ENCODE data around the gene GABARAP.

GABARAP gene

GRCh38 chr17:7215652-7216180, 26.5 kb downstream of the GABARAP start:
- Histone ChIP-seq H3K27me3 (ENCODE audit: control insufficient read depth, low read length) (no peaks in the 10 kb centered on the region), H3K4me3 (ENCODE audit: low read length) (peak overlapping the region; percentile 77), H3F3A (ENCODE audit: control insufficient read depth, insufficient read depth) (peaks cover 10% of the 10 kb centered on the region), H4K20me1 (ENCODE audit: control insufficient read depth, insufficient read depth, low read depth, low read length) (no peaks in the 10 kb centered on the region), H3K79me2 (ENCODE audit: control insufficient read depth, low read length) (peaks cover 44% of the 10 kb centered on the region), H3K36me3 (ENCODE audit: control insufficient read depth, low read length) (peaks cover 2% of the 10 kb centered on the region; the same call in 1 of the 2 replicates), H3K4me2 (ENCODE audit: low read length) (peak overlapping the region; percentile 82), H3K9me3 (ENCODE audit: control insufficient read depth, insufficient read depth, low read length) (no peaks in the 10 kb centered on the region), H3K4me1 (ENCODE audit: control insufficient read depth, low read length) (peaks cover 61% of the 10 kb centered on the region), H3K27ac (ENCODE audit: low read depth, low read length) (peak overlapping the region; percentile 44), H3K9me2 (replicated peaks; ENCODE audit: control insufficient read depth, low read length) (no peaks in the 10 kb centered on the region)
- TF ChIP-seq EZH2phosphoT487 (IDR thresholded peaks at IDR 0.05; ENCODE audit: borderline replicate concordance, low read length) = no peak
- TF ChIP-seq, protein P1, sequence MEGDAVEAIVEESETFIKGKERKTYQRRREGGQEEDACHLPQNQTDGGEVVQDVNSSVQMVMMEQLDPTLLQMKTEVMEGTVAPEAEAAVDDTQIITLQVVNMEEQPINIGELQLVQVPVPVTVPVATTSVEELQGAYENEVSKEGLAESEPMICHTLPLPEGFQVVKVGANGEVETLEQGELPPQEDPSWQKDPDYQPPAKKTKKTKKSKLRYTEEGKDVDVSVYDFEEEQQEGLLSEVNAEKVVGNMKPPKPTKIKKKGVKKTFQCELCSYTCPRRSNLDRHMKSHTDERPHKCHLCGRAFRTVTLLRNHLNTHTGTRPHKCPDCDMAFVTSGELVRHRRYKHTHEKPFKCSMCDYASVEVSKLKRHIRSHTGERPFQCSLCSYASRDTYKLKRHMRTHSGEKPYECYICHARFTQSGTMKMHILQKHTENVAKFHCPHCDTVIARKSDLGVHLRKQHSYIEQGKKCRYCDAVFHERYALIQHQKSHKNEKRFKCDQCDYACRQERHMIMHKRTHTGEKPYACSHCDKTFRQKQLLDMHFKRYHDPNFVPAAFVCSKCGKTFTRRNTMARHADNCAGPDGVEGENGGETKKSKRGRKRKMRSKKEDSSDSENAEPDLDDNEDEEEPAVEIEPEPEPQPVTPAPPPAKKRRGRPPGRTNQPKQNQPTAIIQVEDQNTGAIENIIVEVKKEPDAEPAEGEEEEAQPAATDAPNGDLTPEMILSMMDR (IDR thresholded peaks at IDR 0.05; ENCODE audit: low read depth, low read length, poor library complexity, severe bottlenecking) = no peak

DNA sequence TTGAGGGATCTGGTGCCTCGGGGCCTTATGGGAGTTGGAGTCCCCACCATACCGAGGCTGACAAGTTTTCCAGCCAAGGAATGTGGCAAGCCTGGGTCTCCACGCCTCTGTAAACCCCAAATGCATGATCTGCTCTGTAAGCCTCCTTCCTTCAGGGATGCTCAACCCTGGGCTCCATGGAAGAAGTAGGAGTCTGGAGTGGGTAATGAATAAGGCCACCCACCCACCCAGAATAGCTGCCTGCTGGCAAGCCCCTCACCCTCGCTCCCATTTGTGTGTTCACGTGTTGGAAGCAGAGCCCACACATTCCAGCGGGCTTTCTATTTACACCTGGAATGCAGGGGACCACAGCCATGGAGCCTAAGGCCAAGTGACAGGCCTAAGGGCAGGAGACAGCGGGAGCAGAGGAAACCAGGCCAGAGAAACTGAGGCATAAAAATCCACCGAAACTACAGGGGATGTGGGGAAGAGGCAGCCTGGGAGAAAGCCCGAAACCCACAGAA, 27.1 kb downstream of the GABARAP start:
- Histone ChIP-seq H4K20me1 (ENCODE audit: control insufficient read depth, insufficient read depth, low read depth, low read length) (no peaks in the 10 kb centered on the region; the same call in 1 of the 2 replicates), H3K9me2 (replicated peaks; ENCODE audit: control insufficient read depth, low read length) (no peaks in the 10 kb centered on the region), H3K36me3 (ENCODE audit: control insufficient read depth, low read length) (no peaks in the 10 kb centered on the region), H3K27ac (ENCODE audit: low read depth, low read length) (peak overlapping the region; percentile 44), H3K4me2 (ENCODE audit: low read length) (peak overlapping the region; percentile 82), H3F3A (ENCODE audit: control insufficient read depth, insufficient read depth) (peaks cover 11% of the 10 kb centered on the region), H3K27me3 (ENCODE audit: control insufficient read depth, low read length) (no peaks in the 10 kb centered on the region), H3K4me3 (ENCODE audit: low read length) (peak overlapping the region; percentile 73), H3K4me1 (ENCODE audit: control insufficient read depth, low read length) (peaks cover 56% of the 10 kb centered on the region), H3K79me2 (ENCODE audit: control insufficient read depth, low read length) (peaks cover 44% of the 10 kb centered on the region), H3K9me3 (ENCODE audit: control insufficient read depth, insufficient read depth, low read length) (no peaks in the 10 kb centered on the region)
- TF ChIP-seq, protein P1 (IDR thresholded peaks at IDR 0.05; ENCODE audit: low read depth, low read length, poor library complexity, severe bottlenecking) = no peak
- no peak for TF ChIP-seq EZH2phosphoT487 (IDR thresholded peaks at IDR 0.05; ENCODE audit: borderline replicate concordance, low read length)

GRCh38 chr17:7214300-7215135, 27.7 kb downstream of the GABARAP start:
- H3K4me2 ChIP-seq (ENCODE audit: low read length) = peak overlapping the region; percentile 83
- H3K79me2 ChIP-seq (ENCODE audit: control insufficient read depth, low read length) = peaks cover 42% of the 10 kb centered on the region
- H3K36me3 ChIP-seq (ENCODE audit: control insufficient read depth, low read length) = no peaks in the 10 kb centered on the region
- H3F3A ChIP-seq (ENCODE audit: control insufficient read depth, insufficient read depth) = peaks cover 12% of the 10 kb centered on the region
- TF ChIP-seq, protein P1 (IDR thresholded peaks at IDR 0.05; ENCODE audit: low read depth, low read length, poor library complexity, severe bottlenecking) = peak; percentile 66
- no peak for TF ChIP-seq EZH2phosphoT487 (IDR thresholded peaks at IDR 0.05; ENCODE audit: borderline replicate concordance, low read length)
- peak overlapping the region; percentile 44 for H3K27ac ChIP-seq (ENCODE audit: low read depth, low read length)
- H3K27me3 ChIP-seq (ENCODE audit: control insufficient read depth, low read length) = no peaks in the 10 kb centered on the region
- no peaks in the 10 kb centered on the region; the same call in 1 of the 2 replicates for H4K20me1 ChIP-seq (ENCODE audit: control insufficient read depth, insufficient read depth, low read depth, low read length)
- H3K4me1 ChIP-seq (ENCODE audit: control insufficient read depth, low read length) = peaks cover 55% of the 10 kb centered on the region
- no peaks in the 10 kb centered on the region for H3K9me2 ChIP-seq (replicated peaks; ENCODE audit: control insufficient read depth, low read length)
- H3K4me3 ChIP-seq (ENCODE audit: low read length) = peak overlapping the region; percentile 73
- no peaks in the 10 kb centered on the region for H3K9me3 ChIP-seq (ENCODE audit: control insufficient read depth, insufficient read depth, low read length)

Data from DOHH2 (cell line).